Osteocyte (in vitro differentiated cells): ENCODE measurements around the gene DEPP1. TPM values are rescaled to one million over a fixed set of nuclear protein-coding genes. Genes with fewer than 3 reads are reported as not detected.

Experiments used
- DNase-seq: peaks from one replicate; pipeline ENCODE4 v3.0.0; 2021; ENCODE audit warnings: mixed read lengths; ENCODE audit not compliant: unreplicated experiment; ENCODE audit errors: extremely low spot score
- H3K27ac Mint-ChIP-seq: one replicate; pipeline ENCODE4 v1.8.0; 2021; ENCODE audit warnings: mild to moderate bottlenecking, mixed read lengths; ENCODE audit not compliant: unreplicated experiment
- H3K27me3 Mint-ChIP-seq: one replicate; pipeline ENCODE4 v1.8.0; 2021; ENCODE audit warnings: mixed read lengths; ENCODE audit not compliant: unreplicated experiment
- H3K36me3 Mint-ChIP-seq: one replicate; pipeline ENCODE4 v1.8.0; 2021; ENCODE audit warnings: mixed read lengths; ENCODE audit not compliant: unreplicated experiment
- H3K4me1 Mint-ChIP-seq: one replicate; pipeline ENCODE4 v1.8.0; 2021; ENCODE audit warnings: mixed read lengths; ENCODE audit not compliant: unreplicated experiment
- H3K4me3 Mint-ChIP-seq: one replicate; pipeline ENCODE4 v1.8.0; 2021; ENCODE audit warnings: mild to moderate bottlenecking, moderate library complexity, mixed read lengths; ENCODE audit not compliant: unreplicated experiment
- H3K9me3 Mint-ChIP-seq: one replicate; pipeline ENCODE4 v1.8.0; 2021; ENCODE audit warnings: mixed read lengths; ENCODE audit not compliant: unreplicated experiment
- CTCF ChIP-seq: fragments of 200-600 bp; sonication (generic); IDR thresholded peaks from 2 replicates; pipeline ENCODE4 v1.5.0; 2021; ENCODE audit warnings: antibody characterized with exemption, mild to moderate bottlenecking, moderate library complexity
- total RNA-seq: library from RNA; stranded (reverse); gene quantifications from 2 replicates; pipeline ENCODE4 v1.2.1, GENCODE V29; 2021

The DEPP1 gene
- total RNA-seq, 1 donor from 2014 or later = 10.3 TPM

DNA sequence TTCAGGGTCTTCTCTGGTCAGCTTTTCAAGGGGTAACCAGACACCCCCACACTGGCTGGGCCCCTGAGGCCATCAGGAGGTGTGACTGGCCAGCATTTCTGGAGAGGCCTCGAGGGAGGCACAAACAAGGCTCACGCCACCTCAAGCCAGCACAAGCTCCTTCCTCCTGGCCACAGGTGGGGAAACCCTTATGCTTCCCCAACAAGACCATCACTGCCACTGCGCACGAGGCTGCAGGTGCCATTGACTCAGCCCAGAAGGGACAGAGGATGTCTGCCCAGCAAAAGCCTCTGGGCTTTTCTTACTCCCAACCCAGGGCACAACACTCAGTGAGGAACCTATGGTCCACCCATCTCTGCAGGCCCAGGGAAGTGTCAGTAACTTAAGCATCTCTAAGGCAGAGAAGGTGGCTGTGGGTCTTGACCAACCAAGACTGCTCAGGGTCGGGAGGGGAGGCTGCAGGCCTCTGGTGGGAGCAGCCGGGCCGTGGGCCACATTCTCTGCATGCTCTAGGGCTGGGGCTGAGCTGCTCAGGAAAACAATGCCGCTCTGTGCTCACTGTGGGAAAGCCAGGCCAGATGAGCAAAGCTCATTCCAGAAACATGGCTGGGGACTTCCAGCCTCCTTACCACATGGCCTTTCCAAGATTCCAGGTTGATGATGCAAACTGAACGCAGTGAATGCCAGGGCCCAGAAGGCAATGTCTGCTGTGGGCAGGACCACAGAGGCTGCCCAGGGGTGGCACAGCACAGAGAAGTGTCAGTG, 43.2 kb downstream of the DEPP1 start:
- Mint-ChIP-seq H3K9me3 (peaks cover 20% of the 10 kb centered on the region), H3K4me3 (no peak overlapping the region), H3K36me3 (no peaks in the 10 kb centered on the region), H3K4me1 (peaks cover 11% of the 10 kb centered on the region), H3K27me3 (peaks cover 4% of the 10 kb centered on the region), H3K27ac (peak overlapping the region; percentile 81)
- DNase-seq = no peak
- no peak for TF ChIP-seq CTCF

DNA sequence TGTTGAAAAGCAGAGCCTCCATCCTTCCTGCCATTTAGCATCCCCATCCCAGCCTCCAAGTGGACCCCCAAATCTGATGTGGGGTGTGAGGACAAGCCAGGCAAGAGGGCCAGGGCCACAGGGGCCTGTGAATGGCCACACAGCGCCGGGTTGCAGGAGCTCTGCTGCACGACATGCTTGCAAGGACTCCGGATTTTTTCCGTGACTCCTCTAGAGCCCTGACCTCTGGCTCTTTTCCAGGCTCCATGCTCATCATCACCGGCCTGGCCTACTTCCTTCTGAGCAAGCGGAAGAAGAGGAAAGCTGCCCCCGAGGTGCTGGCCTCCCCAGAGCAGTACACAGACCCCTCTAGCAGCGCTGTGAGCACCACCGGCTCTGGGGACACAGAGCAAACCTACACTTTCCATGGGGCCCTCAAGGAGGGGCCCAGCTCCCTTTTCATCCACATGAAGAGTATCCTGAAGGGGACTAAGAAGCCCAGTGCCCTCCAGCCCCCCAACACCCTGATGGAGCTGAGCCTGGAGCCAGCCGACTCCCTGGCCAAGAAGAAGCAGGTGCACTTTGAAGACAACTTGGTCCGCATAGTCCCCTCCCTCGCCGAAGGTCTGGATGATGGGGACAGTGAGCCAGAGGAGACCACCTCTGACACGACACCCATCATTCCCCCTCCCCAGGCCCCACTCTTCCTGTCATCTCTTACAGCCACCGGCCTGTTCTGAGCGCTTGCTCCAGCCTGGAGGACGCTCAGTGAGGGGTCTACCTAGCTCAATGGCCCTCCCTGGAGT, 44.0 kb downstream of the DEPP1 start:
- Mint-ChIP-seq H3K4me1 (peaks cover 11% of the 10 kb centered on the region), H3K27me3 (peaks cover 6% of the 10 kb centered on the region), H3K9me3 (peaks cover 13% of the 10 kb centered on the region), H3K36me3 (no peaks in the 10 kb centered on the region), H3K27ac (peak overlapping the region; percentile 44), H3K4me3 (no peak overlapping the region)
- DNase-seq = no peak
- TF ChIP-seq CTCF = no peak

DNA sequence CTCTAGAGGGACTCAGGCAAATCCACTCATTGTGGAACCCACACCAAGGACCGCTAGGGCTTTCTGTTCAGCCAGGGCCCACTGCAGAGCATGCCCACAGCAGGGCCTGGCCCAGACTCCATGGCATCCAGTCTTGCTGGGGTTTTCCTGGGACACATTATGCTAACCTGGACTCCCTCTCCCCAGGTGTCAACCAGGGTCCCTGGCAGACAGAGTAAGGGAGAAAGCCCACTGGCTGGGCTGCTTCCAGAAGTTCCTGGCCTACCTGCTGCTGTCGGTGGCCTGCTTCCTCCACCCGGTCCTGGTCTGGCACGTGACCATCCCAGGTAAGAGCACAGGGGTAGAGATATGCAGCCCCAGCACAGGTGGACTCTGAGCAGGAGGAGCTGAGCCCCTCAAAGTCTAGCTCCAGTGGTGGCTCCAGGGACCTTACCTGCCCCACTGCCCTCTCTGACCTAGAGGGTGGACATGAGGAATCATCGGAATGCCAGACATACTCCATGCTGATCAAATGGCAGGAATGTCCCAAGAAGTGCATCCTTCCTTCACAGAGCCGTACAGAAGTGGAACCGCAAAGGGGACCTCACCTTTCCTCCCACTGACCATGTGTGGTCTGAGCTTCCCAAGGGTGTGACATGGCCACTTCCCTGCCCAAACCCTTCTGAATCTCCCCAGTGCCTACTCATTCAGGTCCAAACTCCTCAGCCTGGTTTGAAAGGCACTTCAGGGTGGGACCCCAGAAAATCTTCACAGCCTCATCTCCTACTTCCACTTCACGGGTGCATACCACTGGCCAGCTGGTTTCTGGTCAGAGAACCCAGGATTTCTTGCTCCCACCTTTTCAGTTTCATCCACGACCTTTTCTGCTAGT, 44.9 kb downstream of the DEPP1 start:
- H3K36me3 Mint-ChIP-seq = no peaks in the 10 kb centered on the region
- TF ChIP-seq CTCF = no peak
- H3K4me1 Mint-ChIP-seq = peaks cover 11% of the 10 kb centered on the region
- no peak for DNase-seq
- H3K27me3 Mint-ChIP-seq = peaks cover 9% of the 10 kb centered on the region
- H3K27ac Mint-ChIP-seq = no peak overlapping the region
- no peak overlapping the region for H3K4me3 Mint-ChIP-seq
- peaks cover 6% of the 10 kb centered on the region for H3K9me3 Mint-ChIP-seq

DNA sequence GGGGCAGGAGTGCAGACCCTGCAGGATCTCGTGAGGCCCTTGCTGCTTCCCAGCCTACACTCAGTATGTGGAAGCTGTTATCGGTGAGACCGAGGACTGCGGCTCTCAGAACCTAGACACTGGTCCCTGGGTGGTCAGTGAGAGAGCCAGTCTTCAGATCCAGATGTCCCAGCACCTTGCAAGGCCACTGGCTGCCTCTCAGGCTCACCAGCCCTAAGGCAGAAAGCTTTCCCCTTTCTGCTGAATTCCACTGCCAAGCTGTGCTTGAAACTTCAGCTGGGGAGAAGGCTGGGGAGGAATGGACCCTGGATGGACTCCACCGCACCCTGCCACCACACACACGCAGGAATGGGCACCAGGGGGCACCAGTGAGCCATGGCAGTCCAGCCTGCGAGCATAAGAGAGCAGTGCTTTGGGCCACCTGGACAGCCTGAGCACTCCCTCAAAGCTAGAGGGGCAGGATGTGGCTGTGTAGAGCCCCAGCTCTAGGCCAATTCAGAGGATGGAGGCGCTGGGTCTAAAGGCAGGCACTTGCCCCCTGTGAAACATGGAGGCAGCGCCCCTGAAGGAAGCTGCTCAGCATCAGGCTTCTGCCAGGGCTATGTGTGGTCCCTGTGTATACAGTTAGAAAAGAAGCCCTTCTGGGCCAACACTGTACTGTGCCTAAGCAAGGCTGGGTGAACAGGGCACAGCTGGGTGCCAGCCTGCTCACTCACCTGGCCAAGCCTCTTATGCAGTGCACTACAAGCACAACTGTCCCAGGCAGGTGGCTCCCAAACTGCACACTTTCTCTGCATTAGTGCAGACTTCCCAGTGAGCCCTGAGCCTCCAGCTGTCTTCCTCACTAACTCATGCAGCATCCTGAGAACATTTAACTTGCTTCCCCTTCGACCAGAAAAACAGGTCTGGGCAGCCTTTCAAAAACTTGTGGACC, 45.8 kb downstream of the DEPP1 start:
- TF ChIP-seq CTCF = peak; percentile 95
- H3K9me3 Mint-ChIP-seq = peaks cover 3% of the 10 kb centered on the region
- peaks cover 11% of the 10 kb centered on the region for H3K4me1 Mint-ChIP-seq
- H3K27ac Mint-ChIP-seq = no peak overlapping the region
- no peak overlapping the region for H3K4me3 Mint-ChIP-seq
- H3K36me3 Mint-ChIP-seq = no peaks in the 10 kb centered on the region
- H3K27me3 Mint-ChIP-seq = peaks cover 14% of the 10 kb centered on the region
- DNase-seq = peak; percentile 95
